ENCODE data around the gene FBXO42.

DNA sequence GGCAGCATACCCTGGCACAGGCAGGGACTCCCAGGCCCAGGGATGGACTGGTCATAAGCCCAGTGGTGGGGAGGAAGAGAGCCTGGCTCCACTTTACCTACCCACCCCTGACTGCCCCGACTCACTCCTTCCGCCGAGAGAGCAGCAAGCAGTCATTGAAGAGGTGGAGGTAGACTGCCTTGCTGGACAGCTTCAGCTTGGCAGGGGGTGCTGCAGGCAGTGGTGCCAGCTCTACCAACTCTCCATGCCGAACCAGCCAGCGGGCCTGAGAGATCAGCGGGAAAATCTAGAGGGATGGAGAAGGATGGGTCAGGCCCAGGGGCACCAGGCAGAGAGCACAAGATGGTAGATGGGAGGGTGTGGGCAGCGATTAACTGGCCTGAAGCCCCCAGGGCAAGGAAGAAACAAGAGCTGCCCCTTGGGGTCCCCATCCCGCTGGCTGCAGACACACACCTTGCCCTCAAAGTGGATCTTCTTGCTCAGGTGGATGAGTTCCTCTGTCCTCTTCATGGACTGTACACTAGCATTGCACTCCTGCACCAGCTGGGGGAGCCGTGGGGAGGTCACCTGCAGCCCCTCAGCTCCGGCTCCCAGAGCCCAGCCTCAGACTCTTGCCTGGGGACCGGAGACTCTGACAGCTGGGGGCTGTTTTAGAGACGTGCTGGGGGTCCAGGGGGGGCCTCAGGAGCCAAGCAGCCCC lies 147.5 kb downstream of the FBXO42 start:
- TF ChIP-seq POLR2AphosphoS5 (IDR thresholded peaks at IDR 0.05; ENCODE audit: low read depth, low read length) (no peak), POLR2A (IDR thresholded peaks at IDR 0.05; ENCODE audit: low read depth, low read length) (no peak)

All from GM12892 (cell line).